Activated CD8-positive, alpha-beta T cell treated with anti-CD3 and anti-CD28 coated beads, Interleukin-2, amount 10 ng/mL, durations not matched to agents 7 days and 5 days (primary cell): ENCODE results near the gene STX3. TPM values are rescaled to one million over a fixed set of nuclear protein-coding genes. Genes with fewer than 3 reads are reported as not detected.

ENCODE experiments used
- ATAC-seq: fragments of 150-1000 bp; cut with Tn5 transposase; one replicate; pipeline ENCODE4 v1.10.0; 2021; ENCODE audit warnings: moderate library complexity
- CTCF ChIA-PET: fragments of 350-600 bp; sonication (Branson Sonifier 250); formaldehyde crosslinking; loops from one replicate; lab custom pipeline; 2021; ENCODE audit warnings: antibody characterized with exemption; lab: Charles Lee
- POLR2A ChIA-PET: fragments of 350-600 bp; sonication (Branson Sonifier 250); formaldehyde crosslinking; loops from one replicate; lab custom pipeline; 2021; ENCODE audit warnings: antibody characterized with exemption; lab: Charles Lee
- DNase-seq: peaks from one replicate; pipeline ENCODE4 v3.0.0-alpha.2; 2020
- H3K27ac Mint-ChIP-seq: one replicate; pipeline ENCODE4 v1.8.0; 2021; ENCODE audit warnings: mild to moderate bottlenecking, mixed read lengths
- H3K27me3 Mint-ChIP-seq: one replicate; pipeline ENCODE4 v1.8.0; 2021; ENCODE audit warnings: low read depth, mixed read lengths
- H3K36me3 Mint-ChIP-seq: one replicate; pipeline ENCODE4 v1.8.0; 2021; ENCODE audit warnings: low read depth, mixed read lengths
- H3K4me1 Mint-ChIP-seq: one replicate; pipeline ENCODE4 v1.8.0; 2021; ENCODE audit warnings: low read depth, mixed read lengths
- H3K4me3 Mint-ChIP-seq: one replicate; pipeline ENCODE4 v1.8.0; 2021; ENCODE audit warnings: mild to moderate bottlenecking, mixed read lengths
- H3K9me3 Mint-ChIP-seq: one replicate; pipeline ENCODE4 v1.8.0; 2022; ENCODE audit warnings: mixed read lengths; ENCODE audit not compliant: insufficient read depth
- total RNA-seq, 2 experiments: library from RNA; stranded (reverse); gene quantifications; one replicate each; pipeline ENCODE4 v1.2.3, GENCODE V29; 2021

Gene STX3
- total RNA-seq, result 100 to 1,000 TPM; 101 to 105 TPM

GRCh38 chr11:59754859-59755700, at the start of gene STX3:
TSS of gene STX3 (plus strand) at chr11:59755376. CDS start at chr11:59755606, 230 bp downstream.
- CTCF ChIA-PET, result interaction anchor here (0.7 to 6.3 kb wide), 25 partner anchors 9 to 217 kb away, joined by 3 to 146 read pairs (median 5); partner anchors contain the start of genes MRPL16 and PATL1
- Mint-ChIP-seq H3K4me1 (peaks cover 42% of the 10 kb centered on the region), H3K4me3 (peak within 1 kb of the TSS; percentile 98), H3K9me3 (no peaks in the 10 kb centered on the region), H3K27ac (peak within 1 kb of the TSS; percentile 91), H3K36me3 (peaks cover 29% of the 10 kb centered on the region), H3K27me3 (peaks cover 3% of the 10 kb centered on the region)
- POLR2A ChIA-PET, result interaction anchor here (0.7 to 2.1 kb wide), 11 partner anchors 11 to 1178 kb away, joined by 3 to 8 read pairs (median 4); no protein-coding TSS in a partner anchor
- peak; percentile 83 for DNase-seq
- ATAC-seq, result peak; percentile 88

- ChIA-PET CTCF (no interaction called here), POLR2A (no interaction called here)
- H3K4me1 Mint-ChIP-seq, result no peaks in the 10 kb centered on the region
- no peaks in the 10 kb centered on the region for H3K9me3 Mint-ChIP-seq
- no peaks in the 10 kb centered on the region for H3K36me3 Mint-ChIP-seq
- ATAC-seq, result no peak
- peaks cover 16% of the 10 kb centered on the region for H3K27me3 Mint-ChIP-seq
- no peak overlapping the region for H3K4me3 Mint-ChIP-seq
- DNase-seq, result no peak
- no peak overlapping the region for H3K27ac Mint-ChIP-seq
Observed at GRCh38 chr11:59706518-59707285, 48.5 kb upstream of the STX3 start.

GRCh38 chr11:59707371-59707770, 47.8 kb upstream of the STX3 start:
- peaks cover 16% of the 10 kb centered on the region for H3K27me3 Mint-ChIP-seq
- no peak overlapping the region for H3K4me3 Mint-ChIP-seq
- H3K4me1 Mint-ChIP-seq, result no peaks in the 10 kb centered on the region
- ChIA-PET POLR2A (no interaction called here), CTCF (interaction anchor here (0.7 kb wide), 1 partner anchor 54 kb away, joined by 3 read pairs; no protein-coding TSS in a partner anchor)
- H3K9me3 Mint-ChIP-seq, result no peaks in the 10 kb centered on the region
- H3K27ac Mint-ChIP-seq, result no peak overlapping the region
- DNase-seq (no peak), ATAC-seq (no peak)
- H3K36me3 Mint-ChIP-seq, result no peaks in the 10 kb centered on the region

GRCh38 chr11:59708537-59708936, 46.6 kb upstream of the STX3 start:
- no peak for ATAC-seq
- Mint-ChIP-seq H3K36me3 (no peaks in the 10 kb centered on the region), H3K27me3 (peaks cover 16% of the 10 kb centered on the region), H3K9me3 (no peaks in the 10 kb centered on the region), H3K4me1 (no peaks in the 10 kb centered on the region), H3K4me3 (no peak overlapping the region), H3K27ac (no peak overlapping the region)
- POLR2A ChIA-PET, result interaction anchor here (0.7 kb wide), 1 partner anchor 581 kb away, joined by 3 read pairs; no protein-coding TSS in a partner anchor
- no peak for DNase-seq
- CTCF ChIA-PET, result no interaction called here

- no peaks in the 10 kb centered on the region for H3K4me1 Mint-ChIP-seq
- POLR2A ChIA-PET, result no interaction called here
- ATAC-seq, result no peak
- no peaks in the 10 kb centered on the region for H3K9me3 Mint-ChIP-seq
- peaks cover 19% of the 10 kb centered on the region for H3K27me3 Mint-ChIP-seq
- H3K36me3 Mint-ChIP-seq, result no peaks in the 10 kb centered on the region
- H3K27ac Mint-ChIP-seq, result no peak overlapping the region
- no peak for DNase-seq
- CTCF ChIA-PET, result no interaction called here
- no peak overlapping the region for H3K4me3 Mint-ChIP-seq
Observed at GRCh38 chr11:59710136-59710847, 44.9 kb upstream of the STX3 start.

- H3K27me3 Mint-ChIP-seq, result peaks cover 30% of the 10 kb centered on the region
- no peak for DNase-seq
- POLR2A ChIA-PET, result no interaction called here
- H3K4me3 Mint-ChIP-seq, result no peak within 1 kb of the TSS
- CTCF ChIA-PET, result no interaction called here
- H3K4me1 Mint-ChIP-seq, result no peaks in the 10 kb centered on the region
- no peaks in the 10 kb centered on the region for H3K36me3 Mint-ChIP-seq
- no peak for ATAC-seq
- no peak within 1 kb of the TSS for H3K27ac Mint-ChIP-seq
- no peaks in the 10 kb centered on the region for H3K9me3 Mint-ChIP-seq
Observed at GRCh38 chr11:59713745-59714144, 41.4 kb upstream of the STX3 start, which contains the start of gene OR10V1. TSS of gene OR10V1 (minus strand) at chr11:59713845. CDS start at chr11:59713845, 0 bp downstream.

GRCh38 chr11:59716051-59716450, 39.1 kb upstream of the STX3 start:
- ChIA-PET CTCF (no interaction called here), POLR2A (no interaction called here)

GRCh38 chr11:59719556-59719955, 35.6 kb upstream of the STX3 start:
- Mint-ChIP-seq H3K4me1 (no peaks in the 10 kb centered on the region), H3K27me3 (peaks cover 36% of the 10 kb centered on the region), H3K4me3 (no peak overlapping the region), H3K36me3 (no peaks in the 10 kb centered on the region), H3K27ac (no peak overlapping the region), H3K9me3 (no peaks in the 10 kb centered on the region)
- ATAC-seq (no peak), DNase-seq (no peak)
- CTCF ChIA-PET, result no interaction called here
- POLR2A ChIA-PET, result no interaction called here

More at GRCh38 chr11:59716051-59716450, 39.1 kb upstream of the STX3 start:
- Mint-ChIP-seq H3K27ac (no peak overlapping the region), H3K9me3 (no peaks in the 10 kb centered on the region), H3K4me3 (no peak overlapping the region), H3K27me3 (peaks cover 27% of the 10 kb centered on the region), H3K4me1 (no peaks in the 10 kb centered on the region), H3K36me3 (no peaks in the 10 kb centered on the region)
- ATAC-seq (no peak), DNase-seq (no peak)

GRCh38 chr11:59724066-59724465, 31.1 kb upstream of the STX3 start:
- ATAC-seq (no peak), DNase-seq (no peak)
- H3K36me3 Mint-ChIP-seq, result peaks cover under 1% of the 10 kb centered on the region
- H3K9me3 Mint-ChIP-seq, result no peaks in the 10 kb centered on the region
- H3K4me3 Mint-ChIP-seq, result no peak overlapping the region
- peaks cover 18% of the 10 kb centered on the region for H3K27me3 Mint-ChIP-seq
- CTCF ChIA-PET, result no interaction called here
- no peak overlapping the region for H3K27ac Mint-ChIP-seq
- POLR2A ChIA-PET, result no interaction called here
- H3K4me1 Mint-ChIP-seq, result peaks cover 14% of the 10 kb centered on the region

GRCh38 chr11:59727426-59727825, 27.8 kb upstream of the STX3 start:
- ATAC-seq (no peak), DNase-seq (no peak)
- CTCF ChIA-PET, result no interaction called here
- H3K4me3 Mint-ChIP-seq, result no peak overlapping the region
- peaks cover 3% of the 10 kb centered on the region for H3K36me3 Mint-ChIP-seq
- POLR2A ChIA-PET, result no interaction called here
- peaks cover 9% of the 10 kb centered on the region for H3K27me3 Mint-ChIP-seq
- H3K27ac Mint-ChIP-seq, result no peak overlapping the region
- peaks cover 17% of the 10 kb centered on the region for H3K4me1 Mint-ChIP-seq
- no peaks in the 10 kb centered on the region for H3K9me3 Mint-ChIP-seq

- no peak for ATAC-seq
- Mint-ChIP-seq H3K9me3 (no peaks in the 10 kb centered on the region), H3K27me3 (peaks cover 6% of the 10 kb centered on the region), H3K4me1 (peaks cover 17% of the 10 kb centered on the region), H3K27ac (no peak overlapping the region), H3K4me3 (no peak overlapping the region), H3K36me3 (peaks cover 3% of the 10 kb centered on the region)
- CTCF ChIA-PET, result interaction anchor here (1.2 to 1.8 kb wide), 2 partner anchors 26 to 55 kb away, joined by 3 to 7 read pairs; no protein-coding TSS in a partner anchor
- POLR2A ChIA-PET, result no interaction called here
- DNase-seq, result no peak
Observed at GRCh38 chr11:59728154-59728553, 27.0 kb upstream of the STX3 start.
